HG03196 (cell line): ENCODE data around the gene PLEKHA7.
"Not testable (repeated sequence)": the region's sequence is repeated elsewhere in the genome, so short reads cannot be mapped to it uniquely, and the experiment has no call there.

Experiments
- ATAC-seq: cut with Tn5 transposase; IDR thresholded peaks from one replicate; pipeline ENCODE4 v1.9.1; 2021; ENCODE audit not compliant: unreplicated experiment

The PLEKHA7 gene

GRCh38 chr11:17008099-17008498 is 6.1 kb downstream of the PLEKHA7 start:
- ATAC-seq = no peak

DNA sequence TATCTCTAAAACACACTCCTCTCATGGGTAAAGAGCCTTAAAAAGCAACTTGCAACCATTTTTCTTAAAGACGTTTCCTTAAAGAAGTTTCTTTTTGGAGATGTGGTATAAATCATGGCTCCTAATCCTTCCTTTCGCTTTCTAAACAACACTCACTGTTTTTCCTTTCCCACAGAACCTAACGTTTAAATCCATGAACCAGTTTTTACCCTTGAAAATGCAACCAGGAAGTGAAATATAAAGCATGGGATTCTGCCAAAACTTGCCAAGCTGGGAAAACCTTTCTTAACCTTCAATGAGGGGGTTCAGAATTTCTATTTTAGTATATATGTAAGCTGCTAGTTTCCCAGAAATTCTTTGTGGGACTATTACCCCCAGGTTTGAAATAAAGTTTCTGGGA is 8.6 kb downstream of the PLEKHA7 start:
- no peak for ATAC-seq

GRCh38 chr11:17004486-17005148 is 9.6 kb downstream of the PLEKHA7 start:
- no peak for ATAC-seq

DNA sequence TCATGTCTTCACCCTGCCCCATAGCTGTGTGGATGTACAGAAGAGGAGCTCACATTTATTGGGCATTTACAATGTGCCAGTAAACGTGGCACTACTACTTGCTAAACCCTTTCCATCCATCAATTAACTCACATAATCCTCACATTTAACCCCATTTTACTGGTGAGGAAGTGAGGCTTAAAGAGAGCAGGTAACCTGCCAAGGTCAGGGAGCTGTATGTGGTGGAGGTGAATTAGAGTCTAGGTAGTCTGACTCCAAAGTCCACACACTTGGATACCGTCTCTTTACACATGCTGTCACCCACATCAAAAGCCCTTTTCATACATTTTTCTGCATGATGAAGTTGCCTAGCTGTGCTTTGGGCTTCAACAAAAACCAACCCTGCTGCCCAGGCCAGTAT is 10.8 kb downstream of the PLEKHA7 start:
- ATAC-seq = no peak

GRCh38 chr11:17002543-17002942 is 11.7 kb downstream of the PLEKHA7 start:
- ATAC-seq = no peak

GRCh38 chr11:17001806-17002205 is 12.4 kb downstream of the PLEKHA7 start:
- ATAC-seq = no peak

DNA sequence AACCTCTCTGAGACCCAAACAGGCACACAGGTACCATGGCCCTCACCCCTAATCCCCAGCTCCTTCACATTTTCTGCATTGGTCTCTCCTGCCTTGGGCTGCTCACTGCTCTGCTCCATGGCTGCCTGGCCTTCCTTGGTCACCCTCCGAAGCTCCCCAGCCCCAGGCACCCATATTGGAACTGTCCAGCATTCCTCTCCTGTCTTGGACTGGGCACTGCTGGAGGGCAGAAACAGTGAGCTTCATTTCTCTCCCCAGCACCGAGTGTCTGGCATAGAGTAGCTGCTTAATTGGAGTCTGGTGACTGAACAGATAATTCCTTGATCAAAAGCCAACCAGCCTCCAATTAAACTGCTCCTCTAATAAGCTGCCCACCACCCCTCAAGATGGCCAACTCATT is 13.2 kb downstream of the PLEKHA7 start:
- no peak for ATAC-seq

- not testable (repeated sequence) for ATAC-seq
These were observed 14.0 kb downstream of the PLEKHA7 start for GRCh38 chr11:17000253-17000652.

GRCh38 chr11:16999116-16999515 is 15.1 kb downstream of the PLEKHA7 start:
- no peak for ATAC-seq

GRCh38 chr11:16997624-16998023 is 16.6 kb downstream of the PLEKHA7 start:
- no peak for ATAC-seq

- ATAC-seq = no peak
These were observed 20.7 kb downstream of the PLEKHA7 start for GRCh38 chr11:16993495-16993894.

DNA sequence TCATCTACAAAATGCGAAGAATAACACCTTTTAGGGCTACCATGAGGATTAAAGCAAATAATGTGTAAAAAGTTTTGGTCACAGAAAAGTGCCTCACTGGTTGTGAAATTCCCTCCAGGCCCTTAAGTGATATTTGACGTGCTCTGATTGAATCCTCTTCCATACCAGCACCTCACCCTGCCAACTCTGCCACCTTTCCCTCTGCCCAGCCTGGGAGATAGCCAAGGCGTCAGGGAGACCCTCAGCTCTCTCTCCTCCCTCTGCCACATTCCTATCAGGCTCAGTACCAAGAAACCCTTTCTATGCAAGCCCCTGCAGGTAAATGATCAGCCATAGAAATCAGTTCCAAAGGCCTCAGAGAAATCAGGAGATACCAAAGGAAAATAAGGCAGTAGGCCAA is 21.4 kb downstream of the PLEKHA7 start:
- ATAC-seq = no peak

DNA sequence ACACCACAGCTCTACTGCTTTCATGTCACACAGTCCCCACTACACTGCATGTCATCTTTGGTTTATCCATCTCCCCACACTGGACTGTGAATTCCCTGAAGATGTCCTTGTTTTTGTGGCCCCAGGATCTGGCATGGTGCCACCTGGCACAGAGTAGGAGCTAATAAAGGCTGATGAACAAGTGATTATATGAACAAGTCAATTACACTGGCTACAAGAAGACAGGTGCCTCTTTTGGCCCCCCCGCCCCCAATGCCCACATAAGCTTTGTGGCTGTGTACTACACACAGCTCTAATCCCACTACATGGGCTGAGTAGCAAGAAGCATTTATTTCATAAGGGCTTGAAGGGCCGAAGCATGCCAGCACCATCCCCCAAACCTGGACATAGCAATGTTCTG is 24.7 kb downstream of the PLEKHA7 start:
- no peak for ATAC-seq

DNA sequence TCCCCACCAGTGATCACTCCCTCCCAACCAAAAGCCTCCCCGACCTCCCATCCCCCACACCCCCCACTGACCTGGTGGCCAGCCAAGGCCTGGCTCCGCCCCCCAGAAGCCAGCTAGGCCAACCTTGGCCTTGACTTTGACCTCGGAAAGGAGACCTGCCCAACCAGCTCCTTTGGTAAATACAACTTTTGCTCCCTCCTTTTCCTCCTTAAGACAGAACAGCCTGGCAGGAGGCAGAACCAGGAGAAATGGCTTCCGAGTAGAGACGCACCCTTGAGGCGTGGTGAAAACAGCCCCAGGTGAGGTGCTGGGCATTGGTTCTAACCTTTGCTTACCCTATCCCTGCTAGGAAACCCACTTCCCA is 27.0 kb downstream of the PLEKHA7 start:
- no peak for ATAC-seq

- peak; percentile 96 for ATAC-seq
These were observed 27.6 kb downstream of the PLEKHA7 start for GRCh38 chr11:16986434-16987204.

DNA sequence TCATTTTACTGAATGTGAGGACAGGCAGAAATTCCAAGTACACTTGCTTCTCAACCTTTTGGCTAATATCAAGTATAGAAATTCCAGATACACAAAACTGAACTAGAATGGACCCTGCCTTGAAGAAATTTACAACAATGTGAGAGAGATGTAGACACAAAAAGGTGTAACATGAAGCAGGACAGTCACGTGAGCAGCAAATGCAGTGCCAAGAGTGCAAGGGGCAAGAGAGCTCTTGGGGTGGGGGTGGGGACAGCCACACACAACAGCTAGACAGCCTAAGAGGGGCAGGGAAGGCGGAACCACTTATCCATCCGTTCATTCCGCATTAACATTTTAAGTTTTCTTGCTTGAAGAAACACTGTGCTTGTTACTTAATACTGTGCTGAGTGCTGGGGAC is 28.9 kb downstream of the PLEKHA7 start:
- no peak for ATAC-seq

GRCh38 chr11:16984229-16984628 is 30.0 kb downstream of the PLEKHA7 start:
- no peak for ATAC-seq

DNA sequence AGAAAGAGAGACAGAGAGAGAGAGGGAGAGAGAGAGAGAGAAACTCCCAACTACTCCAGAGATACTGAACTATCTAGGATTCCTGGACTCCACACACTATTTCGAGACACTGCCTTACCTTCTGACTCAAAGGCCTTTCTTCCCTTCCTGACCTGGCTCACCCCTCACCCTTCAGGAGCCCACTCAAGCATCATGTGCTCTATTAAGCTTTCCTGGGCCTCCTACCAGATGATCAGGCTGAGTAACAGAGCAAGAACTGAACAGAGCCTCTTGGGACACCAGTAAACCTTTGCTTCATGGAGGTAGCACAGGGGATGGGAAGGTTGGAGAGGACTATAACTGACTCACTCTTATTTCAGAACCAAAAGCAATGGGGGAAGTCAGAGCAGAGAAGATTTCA is 31.4 kb downstream of the PLEKHA7 start:
- no peak for ATAC-seq

GRCh38 chr11:16982256-16982671 is 31.9 kb downstream of the PLEKHA7 start:
- no peak for ATAC-seq

GRCh38 chr11:16981651-16982194 is 32.5 kb downstream of the PLEKHA7 start:
- ATAC-seq = no peak

- ATAC-seq = no peak
These were observed 34.3 kb downstream of the PLEKHA7 start for GRCh38 chr11:16979703-16980622.

- no peak for ATAC-seq
These were observed 36.3 kb downstream of the PLEKHA7 start for GRCh38 chr11:16977994-16978315.
